Vagina (tissue), 2 donors: ENCODE data around the gene ANGPTL3. TPM values are rescaled to one million over a fixed set of nuclear protein-coding genes. Genes with fewer than 3 reads are reported as not detected.

Experiments
- DNase-seq, 2 donors: peaks; one replicate each; pipeline ENCODE4 v3.0.0-alpha.2; 2017; ENCODE audit errors: extremely low spot score in 2 of 2
- H3K27ac ChIP-seq: fragments of 200-600 bp; sonication (generic); one replicate; pipeline ENCODE4 v1.5.1; 2019
- H3K27me3 ChIP-seq: fragments of 200-600 bp; sonication (generic); one replicate; pipeline ENCODE4 v1.5.1; 2019
- H3K36me3 ChIP-seq, 2 donors: fragments of 200-600 bp; sonication (generic); one replicate each; pipeline ENCODE4 v1.5.1; 2017 to 2019
- H3K4me1 ChIP-seq: fragments of 200-600 bp; sonication (generic); one replicate; pipeline ENCODE4 v1.5.1; 2019
- H3K4me3 ChIP-seq, 2 donors: fragments of 200-600 bp; sonication (generic); 1 replicate in 1 of 2; 2 replicates in 1 of 2; pipeline ENCODE4 v1.5.1; 2016 to 2019
- H3K9me3 ChIP-seq: fragments of 200-600 bp; sonication (generic); one replicate; pipeline ENCODE4 v1.5.1; 2019
- POLR2A ChIP-seq, 2 donors: fragments of 450-650 bp; IDR thresholded peaks; one replicate each; pipeline ENCODE4 v1.6.1; 2017; ENCODE audit warnings: antibody characterized with exemption in 2 of 2, mild to moderate bottlenecking in 2 of 2, moderate library complexity in 2 of 2
- POLR2AphosphoS5 ChIP-seq, 2 donors: sonication (generic); formaldehyde crosslinking; IDR thresholded peaks; one replicate each; pipeline ENCODE4 v1.9.0; 2017; ENCODE audit warnings: antibody characterized with exemption in 2 of 2, mild to moderate bottlenecking in 2 of 2, low read depth in 1 of 2; ENCODE audit not compliant: insufficient read depth in 1 of 2
- intact Hi-C: fragments of 100-400 bp; cut with DNase I; formaldehyde crosslinking; loops from one replicate; pipeline ENCODE4 v1.15.1; 2023
- total RNA-seq: library from RNA; depleted of rRNA; stranded (reverse); fragments of >200 nt; gene quantifications from one replicate; pipeline ENCODE4 v1.2.3, GENCODE V29; 2016
- TF ChIP-seq, protein P1 (sequence below), 3 experiments: fragments of 450-650 bp in 2 of 3; fragments of 200-600 bp in 1 of 3; sonication (generic) in 1 of 3; IDR thresholded peaks; one replicate each; pipeline ENCODE4 v1.5.1; 2017 to 2019; ENCODE audit warnings: antibody characterized with exemption in 3 of 3, mild to moderate bottlenecking in 2 of 3, moderate library complexity in 2 of 3

Gene ANGPTL3
- total RNA-seq, 1 donor from 2014 or later: not detected

DNA sequence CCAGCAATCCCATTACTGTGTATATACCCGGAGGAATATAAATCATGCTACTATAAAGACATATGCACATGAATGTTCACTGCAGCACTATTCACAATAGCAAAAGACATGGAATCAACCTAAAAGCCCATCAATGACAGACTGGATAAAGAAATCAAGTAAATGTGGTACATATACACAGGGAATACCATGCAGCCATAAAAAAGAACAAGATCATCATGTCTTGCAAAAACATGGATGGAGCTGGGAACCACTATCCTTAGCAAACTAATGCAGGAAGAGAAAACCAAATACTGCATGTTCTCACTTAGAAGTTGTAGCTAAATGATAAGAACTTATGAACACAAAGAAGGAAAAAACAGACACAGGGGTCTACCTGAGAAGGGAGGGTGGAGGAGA is 6.4 kb upstream of the ANGPTL3 start:
- no peaks in the 10 kb centered on the region for H3K27me3 ChIP-seq
- no peak for DNase-seq
- H3K4me3 ChIP-seq: no peak overlapping the region
- no peak overlapping the region for H3K27ac ChIP-seq
- no peaks in the 10 kb centered on the region for H3K9me3 ChIP-seq
- no peaks in the 10 kb centered on the region for H3K4me1 ChIP-seq
- no peaks in the 10 kb centered on the region for H3K36me3 ChIP-seq
- no peak for TF ChIP-seq POLR2A (IDR thresholded peaks at IDR 0.05)
- TF ChIP-seq, protein P1, sequence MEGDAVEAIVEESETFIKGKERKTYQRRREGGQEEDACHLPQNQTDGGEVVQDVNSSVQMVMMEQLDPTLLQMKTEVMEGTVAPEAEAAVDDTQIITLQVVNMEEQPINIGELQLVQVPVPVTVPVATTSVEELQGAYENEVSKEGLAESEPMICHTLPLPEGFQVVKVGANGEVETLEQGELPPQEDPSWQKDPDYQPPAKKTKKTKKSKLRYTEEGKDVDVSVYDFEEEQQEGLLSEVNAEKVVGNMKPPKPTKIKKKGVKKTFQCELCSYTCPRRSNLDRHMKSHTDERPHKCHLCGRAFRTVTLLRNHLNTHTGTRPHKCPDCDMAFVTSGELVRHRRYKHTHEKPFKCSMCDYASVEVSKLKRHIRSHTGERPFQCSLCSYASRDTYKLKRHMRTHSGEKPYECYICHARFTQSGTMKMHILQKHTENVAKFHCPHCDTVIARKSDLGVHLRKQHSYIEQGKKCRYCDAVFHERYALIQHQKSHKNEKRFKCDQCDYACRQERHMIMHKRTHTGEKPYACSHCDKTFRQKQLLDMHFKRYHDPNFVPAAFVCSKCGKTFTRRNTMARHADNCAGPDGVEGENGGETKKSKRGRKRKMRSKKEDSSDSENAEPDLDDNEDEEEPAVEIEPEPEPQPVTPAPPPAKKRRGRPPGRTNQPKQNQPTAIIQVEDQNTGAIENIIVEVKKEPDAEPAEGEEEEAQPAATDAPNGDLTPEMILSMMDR (IDR thresholded peaks at IDR 0.05): no peak
- no peak for TF ChIP-seq POLR2AphosphoS5 (IDR thresholded peaks at IDR 0.05; ENCODE audit: insufficient read depth in 1 of 2, low read depth in 1 of 2)
- intact Hi-C loops: no loop called here

DNA sequence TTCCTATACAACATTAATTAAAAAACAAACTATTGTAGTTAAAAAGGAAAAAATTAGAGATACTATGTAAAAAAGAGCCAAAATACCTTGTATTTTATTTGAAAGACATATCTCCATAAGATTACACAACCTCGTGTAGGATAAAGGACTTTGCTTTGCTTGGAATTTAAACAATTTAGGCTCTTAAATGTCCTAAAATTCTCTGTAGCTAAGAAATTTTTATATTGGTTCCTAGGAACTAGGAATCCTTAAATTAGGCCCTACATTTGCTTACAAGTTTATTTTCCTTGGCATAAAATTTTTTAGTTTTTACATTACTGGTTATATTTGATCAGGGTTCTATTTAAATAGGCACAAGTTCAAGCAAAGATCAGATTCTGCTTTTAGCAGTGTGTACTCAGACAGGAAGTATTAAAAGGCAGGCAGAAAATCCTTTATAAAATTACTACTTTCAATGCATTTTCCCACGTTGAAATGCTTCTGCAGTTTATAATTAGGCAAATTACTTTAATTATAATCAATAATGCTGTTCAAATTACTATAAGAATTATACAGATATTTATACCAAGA is 3.4 kb upstream of the ANGPTL3 start:
- intact Hi-C loops: no loop called here
- no peak for TF ChIP-seq POLR2AphosphoS5 (IDR thresholded peaks at IDR 0.05; ENCODE audit: insufficient read depth in 1 of 2, low read depth in 1 of 2)
- TF ChIP-seq, protein P1 (IDR thresholded peaks at IDR 0.05): no peak
- no peak for TF ChIP-seq POLR2A (IDR thresholded peaks at IDR 0.05)
- no peak overlapping the region for H3K4me3 ChIP-seq
- no peaks in the 10 kb centered on the region for H3K36me3 ChIP-seq
- no peak overlapping the region for H3K27ac ChIP-seq
- H3K9me3 ChIP-seq: no peaks in the 10 kb centered on the region
- no peaks in the 10 kb centered on the region for H3K27me3 ChIP-seq
- DNase-seq: no peak
- H3K4me1 ChIP-seq: no peaks in the 10 kb centered on the region

DNA sequence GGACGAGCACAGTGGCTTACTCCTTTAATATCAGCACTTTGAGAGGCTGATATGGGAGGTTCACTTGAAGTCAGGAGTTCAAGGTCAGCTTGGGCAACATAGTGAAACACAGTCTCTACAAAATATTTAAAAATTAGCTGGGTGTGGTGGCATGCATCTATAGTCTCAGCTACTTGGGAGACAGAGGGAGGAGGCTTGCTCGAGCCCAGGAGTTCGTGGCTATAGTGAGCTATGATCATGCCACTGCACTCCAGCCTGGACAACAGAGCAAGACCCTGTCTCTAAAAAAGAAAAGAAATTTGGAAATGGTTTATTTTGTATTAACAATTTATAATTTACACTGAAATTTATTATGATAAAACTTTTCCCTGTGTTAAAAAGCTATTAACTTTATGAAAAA is 1.7 kb upstream of the ANGPTL3 start:
- Histone ChIP-seq H3K36me3 (no peaks in the 10 kb centered on the region), H3K27me3 (no peaks in the 10 kb centered on the region), H3K27ac (no peak overlapping the region), H3K9me3 (no peaks in the 10 kb centered on the region), H3K4me1 (no peaks in the 10 kb centered on the region), H3K4me3 (no peak overlapping the region)
- TF ChIP-seq POLR2A (IDR thresholded peaks at IDR 0.05): no peak
- no peak for TF ChIP-seq POLR2AphosphoS5 (IDR thresholded peaks at IDR 0.05; ENCODE audit: insufficient read depth in 1 of 2, low read depth in 1 of 2)
- TF ChIP-seq, protein P1 (IDR thresholded peaks at IDR 0.05): no peak
- intact Hi-C loops: no loop called here
- no peak for DNase-seq

DNA sequence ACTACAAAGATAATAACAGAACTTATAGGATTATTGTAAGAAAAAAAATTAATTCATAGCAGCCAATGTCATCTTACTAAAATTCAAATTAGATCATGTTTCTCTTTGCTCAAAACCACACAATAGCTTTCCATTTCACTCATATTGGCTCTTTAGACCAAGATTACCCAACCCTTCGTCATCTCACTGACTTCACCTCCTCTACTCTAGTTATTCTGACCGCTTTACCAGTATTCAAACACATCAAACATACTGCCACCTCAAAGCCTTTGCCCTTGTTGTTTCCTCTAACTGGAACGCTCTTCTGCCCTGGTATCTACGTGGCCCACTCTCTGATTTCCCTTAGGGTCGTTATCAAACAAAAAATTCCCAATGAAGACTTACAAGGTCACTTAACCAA is 1.7 kb downstream of the ANGPTL3 start:
- TF ChIP-seq POLR2AphosphoS5 (IDR thresholded peaks at IDR 0.05; ENCODE audit: insufficient read depth in 1 of 2, low read depth in 1 of 2): no peak
- intact Hi-C loops: no loop called here

DNA sequence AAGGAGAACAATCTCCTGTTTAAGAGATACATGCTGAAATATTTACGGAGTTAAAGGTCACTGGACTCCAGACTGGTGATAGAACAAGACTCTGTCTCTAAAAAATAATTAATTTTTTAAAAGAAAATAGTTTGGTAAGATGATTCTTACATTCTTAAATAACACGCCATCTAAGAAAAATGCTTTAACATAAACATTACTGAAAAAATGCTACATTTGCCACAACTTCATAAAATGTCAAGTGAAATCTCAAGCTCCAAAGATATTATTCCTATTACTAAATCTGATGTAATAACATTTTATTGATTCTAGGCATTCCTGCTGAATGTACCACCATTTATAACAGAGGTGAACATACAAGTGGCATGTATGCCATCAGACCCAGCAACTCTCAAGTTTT is 4.1 kb downstream of the ANGPTL3 start:
- no peaks in the 10 kb centered on the region for H3K27me3 ChIP-seq
- H3K36me3 ChIP-seq: no peaks in the 10 kb centered on the region
- intact Hi-C loops: no loop called here
- no peak for DNase-seq
- H3K9me3 ChIP-seq: no peaks in the 10 kb centered on the region
- no peaks in the 10 kb centered on the region for H3K4me1 ChIP-seq
- no peak overlapping the region for H3K4me3 ChIP-seq
- TF ChIP-seq POLR2AphosphoS5 (IDR thresholded peaks at IDR 0.05; ENCODE audit: insufficient read depth in 1 of 2, low read depth in 1 of 2) (no peak), POLR2A (IDR thresholded peaks at IDR 0.05) (no peak)
- TF ChIP-seq, protein P1 (IDR thresholded peaks at IDR 0.05): no peak
- no peak overlapping the region for H3K27ac ChIP-seq

More for the DNA sequence above, 1.7 kb downstream of the ANGPTL3 start:
- no peak for DNase-seq
- H3K27me3 ChIP-seq: no peaks in the 10 kb centered on the region
- no peak overlapping the region for H3K27ac ChIP-seq
- H3K4me1 ChIP-seq: no peaks in the 10 kb centered on the region
- H3K36me3 ChIP-seq: no peaks in the 10 kb centered on the region
- H3K4me3 ChIP-seq: no peak overlapping the region
- H3K9me3 ChIP-seq: no peaks in the 10 kb centered on the region
